Neural cell (in vitro differentiated cells): ENCODE measurements around the gene SLC2A13. TPM values are rescaled to one million over a fixed set of nuclear protein-coding genes. Genes with fewer than 3 reads are reported as not detected.

Experiments used
- H2AFZ ChIP-seq: fragments of 200-600, 300-800 bp; sonication (generic), shearing (Covaris generic); 2 replicates; pipeline ENCODE4 v1.6.0; 2014; ENCODE audit warnings: low read depth, mild to moderate bottlenecking, antibody characterized with exemption, low read length, moderate library complexity
- H3F3A ChIP-seq: fragments of 200-600 bp; shearing (Covaris generic); 2 replicates; pipeline ENCODE4 v1.6.1; 2016; ENCODE audit warnings: mild to moderate bottlenecking, moderate library complexity, mixed read lengths, antibody characterized with exemption, low read length; ENCODE audit not compliant: insufficient read depth, poor library complexity, severe bottlenecking
- H3K27ac ChIP-seq: fragments of 200-600, 300-800 bp; sonication (generic), shearing (Covaris generic); 2 replicates; pipeline ENCODE4 v1.5.1; 2014; ENCODE audit warnings: mild to moderate bottlenecking, low read length, moderate library complexity
- H3K27me3 ChIP-seq: fragments of 300-800, 200-600 bp; sonication (generic), shearing (Covaris generic); 2 replicates; pipeline ENCODE4 v1.6.0; 2014; ENCODE audit warnings: mild to moderate bottlenecking, low read depth, low read length, moderate library complexity; ENCODE audit not compliant: insufficient read depth
- H3K36me3 ChIP-seq: fragments of 300-800, 200-600 bp; sonication (generic), shearing (Covaris generic); 2 replicates; pipeline ENCODE4 v1.5.1; 2014; ENCODE audit warnings: mild to moderate bottlenecking, antibody characterized with exemption, low read length, moderate library complexity; ENCODE audit not compliant: insufficient read depth
- H3K4me2 ChIP-seq: fragments of 300-800, 200-600 bp; sonication (generic), shearing (Covaris generic); 2 replicates; pipeline ENCODE4 v1.6.0; 2014; ENCODE audit warnings: mild to moderate bottlenecking, low read length
- H3K4me3 ChIP-seq: fragments of 300-800, 200-600 bp; sonication (generic), shearing (Covaris generic); 2 replicates; pipeline ENCODE4 v1.5.1; 2014; ENCODE audit warnings: mild to moderate bottlenecking, low read length, moderate library complexity
- H3K79me2 ChIP-seq: fragments of 200-600 bp; shearing (Covaris generic); replicated peaks from 2 replicates; pipeline ENCODE4 v1.6.0; 2014; ENCODE audit warnings: mild to moderate bottlenecking, low read length, moderate library complexity; ENCODE audit not compliant: insufficient read depth
- H3K9ac ChIP-seq: fragments of 300-800, 200-600 bp; sonication (generic), shearing (Covaris generic); 2 replicates; pipeline ENCODE4 v1.6.1; 2016; ENCODE audit warnings: mild to moderate bottlenecking, low read length, mixed read lengths
- H3K9me2 ChIP-seq: fragments of 200-600 bp; shearing (Covaris generic); 2 replicates; pipeline ENCODE4 v1.6.1; 2016; ENCODE audit warnings: mild to moderate bottlenecking, low read length, mixed read lengths; ENCODE audit not compliant: insufficient read depth
- H3K9me3 ChIP-seq: fragments of 200-600, 300-800 bp; sonication (generic), shearing (Covaris generic); 2 replicates; pipeline ENCODE4 v1.6.1; 2016; ENCODE audit warnings: mild to moderate bottlenecking, mixed run types, low read length, moderate library complexity, mixed read lengths
- H4K20me1 ChIP-seq: fragments of 200-600 bp; shearing (Covaris generic); 2 replicates; pipeline ENCODE4 v1.6.1; 2016; ENCODE audit warnings: mild to moderate bottlenecking, mixed run types; ENCODE audit not compliant: insufficient read depth
- CTCF ChIP-seq: fragments of 450-650 bp; IDR thresholded peaks from 2 replicates; pipeline ENCODE4 v1.5.1; 2014; ENCODE audit warnings: antibody characterized with exemption, mild to moderate bottlenecking, moderate library complexity; ENCODE audit not compliant: poor library complexity, severe bottlenecking
- EP300 ChIP-seq: fragments of 450-650 bp; conservative IDR thresholded peaks from 2 replicates; pipeline ENCODE4 v1.6.1; 2014; ENCODE audit warnings: antibody characterized with exemption, mild to moderate bottlenecking, moderate library complexity; ENCODE audit not compliant: poor library complexity, severe bottlenecking
- EZH2 ChIP-seq: fragments of 200-600, 300-800 bp; shearing (Covaris generic), sonication (generic); IDR thresholded peaks from 2 replicates; pipeline ENCODE4 v1.6.1; 2014; ENCODE audit warnings: antibody characterized with exemption, low read length, borderline replicate concordance, mild to moderate bottlenecking; ENCODE audit not compliant: insufficient read depth, poor library complexity, severe bottlenecking
- MXI1 ChIP-seq: fragments of 450-650 bp; conservative IDR thresholded peaks from 2 replicates; pipeline ENCODE4 v1.6.1; 2014; ENCODE audit warnings: antibody characterized with exemption, mild to moderate bottlenecking; ENCODE audit not compliant: poor library complexity, severe bottlenecking
- POLR2AphosphoS5 ChIP-seq: IDR thresholded peaks from 2 replicates; pipeline ENCODE4 v1.6.1; 2012
- RAD21 ChIP-seq: fragments of 450-650 bp; conservative IDR thresholded peaks from 2 replicates; pipeline ENCODE4 v1.6.1; 2014; ENCODE audit warnings: antibody characterized with exemption, mild to moderate bottlenecking, moderate library complexity
- REST ChIP-seq: IDR thresholded peaks from 2 replicates; pipeline ENCODE4 v1.6.1; 2012; ENCODE audit warnings: borderline replicate concordance
- SMC3 ChIP-seq: fragments of 450-650 bp; conservative IDR thresholded peaks from 2 replicates; pipeline ENCODE4 v1.6.1; 2014; ENCODE audit warnings: antibody characterized with exemption, mild to moderate bottlenecking, moderate library complexity; ENCODE audit not compliant: poor library complexity
- TAF1 ChIP-seq: IDR thresholded peaks from 2 replicates; pipeline ENCODE4 v1.6.1; 2012; ENCODE audit warnings: low read depth
- polyA plus RNA-seq: library from polyadenylated mRNA; depleted of rRNA; stranded (reverse); fragments of >200 nt; gene quantifications from 2 replicates; pipeline ENCODE4 v1.2.3, GENCODE V29; 2014

Gene SLC2A13
- polyA plus RNA-seq, 1 donor from 2014 or later = 10.7 TPM

- Histone ChIP-seq H2AFZ (no peak overlapping the region), H3K9me3 (peaks cover 16% of the 10 kb centered on the region), H3K9ac (no peak overlapping the region), H3K27me3 (no peaks in the 10 kb centered on the region), H3K4me3 (no peak overlapping the region), H3F3A (no peaks in the 10 kb centered on the region), H3K4me2 (no peak overlapping the region), H3K79me2 (no peaks in the 10 kb centered on the region), H3K9me2 (no peaks in the 10 kb centered on the region), H3K27ac (no peak overlapping the region), H3K36me3 (no peaks in the 10 kb centered on the region), H4K20me1 (no peaks in the 10 kb centered on the region)
- TF ChIP-seq REST = no peak
- TF ChIP-seq EP300 = no peak
- TF ChIP-seq SMC3 = no peak
- TF ChIP-seq TAF1 = no peak
- TF ChIP-seq MXI1 = no peak
- TF ChIP-seq RAD21 = no peak
- TF ChIP-seq POLR2AphosphoS5 = no peak
- no peak for TF ChIP-seq EZH2
- no peak for TF ChIP-seq CTCF
Observed at GRCh38 chr12:39878753-39879152, 227.1 kb downstream of the SLC2A13 start.

- H3K4me2 ChIP-seq = no peak overlapping the region
- no peak overlapping the region for H2AFZ ChIP-seq
- no peak overlapping the region for H3K9ac ChIP-seq
- no peak overlapping the region for H3K27ac ChIP-seq
- no peak overlapping the region for H3K4me3 ChIP-seq
- H3K9me3 ChIP-seq = peaks cover 16% of the 10 kb centered on the region
- H3K79me2 ChIP-seq = no peaks in the 10 kb centered on the region
- no peaks in the 10 kb centered on the region for H4K20me1 ChIP-seq
- no peaks in the 10 kb centered on the region for H3K36me3 ChIP-seq
- no peaks in the 10 kb centered on the region for H3K9me2 ChIP-seq
- H3F3A ChIP-seq = no peaks in the 10 kb centered on the region
- no peaks in the 10 kb centered on the region for H3K27me3 ChIP-seq
- TF ChIP-seq EP300 (no peak), CTCF (no peak), POLR2AphosphoS5 (no peak), MXI1 (no peak), EZH2 (no peak), SMC3 (no peak), RAD21 (no peak), TAF1 (no peak), REST (no peak)
Observed at GRCh38 chr12:39875721-39876120, 230.2 kb downstream of the SLC2A13 start.
